ENCODE measurements around the gene DEFB113. TPM values are rescaled to one million over a fixed set of nuclear protein-coding genes. Genes with fewer than 3 reads are reported as not detected.

The DEFB113 gene
- total RNA-seq (ENCODE audit: low replicate concordance), result not detected in 2 replicates
- long read RNA-seq, result 0 reads

GRCh38 chr6:49969605-49970004, at the start of gene DEFB113:
Gene DEFB113 (minus strand): TSS chr6:49969625. CDS start chr6:49969625, 0 bp downstream.
- no peaks in the 10 kb centered on the region for H3K36me3 Mint-ChIP-seq
- H3K4me1 Mint-ChIP-seq (ENCODE audit: unreplicated experiment), result no peaks in the 10 kb centered on the region
- no peak within 1 kb of the TSS for H3K27ac Mint-ChIP-seq
- DNase-seq (ENCODE audit: extremely low spot score, unreplicated experiment), result no peak
- no peak within 1 kb of the TSS for H3K4me3 Mint-ChIP-seq
- TF ChIP-seq, protein P1, sequence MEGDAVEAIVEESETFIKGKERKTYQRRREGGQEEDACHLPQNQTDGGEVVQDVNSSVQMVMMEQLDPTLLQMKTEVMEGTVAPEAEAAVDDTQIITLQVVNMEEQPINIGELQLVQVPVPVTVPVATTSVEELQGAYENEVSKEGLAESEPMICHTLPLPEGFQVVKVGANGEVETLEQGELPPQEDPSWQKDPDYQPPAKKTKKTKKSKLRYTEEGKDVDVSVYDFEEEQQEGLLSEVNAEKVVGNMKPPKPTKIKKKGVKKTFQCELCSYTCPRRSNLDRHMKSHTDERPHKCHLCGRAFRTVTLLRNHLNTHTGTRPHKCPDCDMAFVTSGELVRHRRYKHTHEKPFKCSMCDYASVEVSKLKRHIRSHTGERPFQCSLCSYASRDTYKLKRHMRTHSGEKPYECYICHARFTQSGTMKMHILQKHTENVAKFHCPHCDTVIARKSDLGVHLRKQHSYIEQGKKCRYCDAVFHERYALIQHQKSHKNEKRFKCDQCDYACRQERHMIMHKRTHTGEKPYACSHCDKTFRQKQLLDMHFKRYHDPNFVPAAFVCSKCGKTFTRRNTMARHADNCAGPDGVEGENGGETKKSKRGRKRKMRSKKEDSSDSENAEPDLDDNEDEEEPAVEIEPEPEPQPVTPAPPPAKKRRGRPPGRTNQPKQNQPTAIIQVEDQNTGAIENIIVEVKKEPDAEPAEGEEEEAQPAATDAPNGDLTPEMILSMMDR (conservative IDR thresholded peaks at IDR 0.05), result no peak
- no peaks in the 10 kb centered on the region for H3K9me3 Mint-ChIP-seq
- H3K27me3 Mint-ChIP-seq, result no peaks in the 10 kb centered on the region

DNA sequence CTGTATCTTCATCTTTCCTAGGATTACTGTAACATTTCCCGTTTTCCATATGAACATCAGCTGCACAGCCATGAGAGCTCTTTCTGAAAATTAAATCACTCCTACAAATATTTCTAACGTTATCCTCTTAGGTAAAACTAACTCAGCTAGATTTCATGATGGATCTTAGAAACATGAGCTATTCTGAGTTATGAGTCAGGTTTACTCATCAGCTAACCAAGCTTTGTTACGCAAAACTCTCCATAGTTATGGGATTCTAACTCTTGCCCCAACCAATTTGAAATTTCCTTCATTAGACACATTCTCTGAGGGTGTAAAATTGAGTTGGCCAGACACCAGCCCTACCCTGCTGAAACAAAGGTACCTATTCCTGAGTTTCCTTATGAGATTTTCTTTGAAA, 38.4 kb upstream of the DEFB113 start:
- no peaks in the 10 kb centered on the region for H3K9me3 Mint-ChIP-seq
- no peak for DNase-seq (ENCODE audit: extremely low spot score, unreplicated experiment)

GRCh38 chr6:50003139-50003538, 33.7 kb upstream of the DEFB113 start:
- TF ChIP-seq, protein P1 (conservative IDR thresholded peaks at IDR 0.05), result no peak
- H3K27ac Mint-ChIP-seq, result no peak overlapping the region
- no peak overlapping the region for H3K4me3 Mint-ChIP-seq
- no peaks in the 10 kb centered on the region for H3K9me3 Mint-ChIP-seq
- DNase-seq (ENCODE audit: extremely low spot score, unreplicated experiment), result no peak
- H3K27me3 Mint-ChIP-seq, result no peaks in the 10 kb centered on the region
- H3K36me3 Mint-ChIP-seq, result no peaks in the 10 kb centered on the region
- no peaks in the 10 kb centered on the region for H3K4me1 Mint-ChIP-seq (ENCODE audit: unreplicated experiment)

More for the DNA sequence above, 38.4 kb upstream of the DEFB113 start:
- no peaks in the 10 kb centered on the region for H3K4me1 Mint-ChIP-seq (ENCODE audit: unreplicated experiment)
- H3K36me3 Mint-ChIP-seq, result no peaks in the 10 kb centered on the region
- no peaks in the 10 kb centered on the region for H3K27me3 Mint-ChIP-seq
- H3K27ac Mint-ChIP-seq, result no peak overlapping the region
- TF ChIP-seq, protein P1 (conservative IDR thresholded peaks at IDR 0.05), result no peak
- H3K4me3 Mint-ChIP-seq, result no peak overlapping the region

GRCh38 chr6:49995278-49995677, 25.9 kb upstream of the DEFB113 start:
- no peak for DNase-seq (ENCODE audit: extremely low spot score, unreplicated experiment)
- TF ChIP-seq, protein P1 (conservative IDR thresholded peaks at IDR 0.05), result no peak
- Mint-ChIP-seq H3K4me1 (ENCODE audit: unreplicated experiment) (no peaks in the 10 kb centered on the region), H3K9me3 (no peaks in the 10 kb centered on the region), H3K36me3 (no peaks in the 10 kb centered on the region), H3K27me3 (no peaks in the 10 kb centered on the region), H3K4me3 (no peak overlapping the region), H3K27ac (no peak overlapping the region)

DNA sequence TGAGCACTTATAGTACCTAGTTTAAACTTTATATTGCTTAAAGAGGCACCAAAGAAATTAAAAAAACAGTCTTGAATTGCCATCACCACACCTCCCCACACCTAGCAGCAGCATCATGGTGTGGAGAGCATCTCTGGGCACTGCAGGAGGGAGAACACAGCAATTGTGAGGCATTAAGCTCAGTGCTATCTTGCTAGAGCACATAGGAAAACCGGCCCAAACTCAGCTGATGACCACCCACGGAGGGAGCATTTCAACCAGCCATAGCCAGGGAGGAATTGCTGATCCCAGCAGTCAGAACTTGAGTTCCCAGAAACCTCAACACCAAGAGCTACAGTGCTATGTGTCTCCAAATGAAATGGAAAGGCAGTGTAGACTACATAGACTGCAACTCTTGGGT, 19.5 kb upstream of the DEFB113 start:
- TF ChIP-seq, protein P1 (conservative IDR thresholded peaks at IDR 0.05), result no peak
- no peaks in the 10 kb centered on the region for H3K36me3 Mint-ChIP-seq
- no peaks in the 10 kb centered on the region for H3K9me3 Mint-ChIP-seq
- no peaks in the 10 kb centered on the region for H3K27me3 Mint-ChIP-seq
- no peak overlapping the region for H3K4me3 Mint-ChIP-seq
- no peaks in the 10 kb centered on the region for H3K4me1 Mint-ChIP-seq (ENCODE audit: unreplicated experiment)
- no peak for DNase-seq (ENCODE audit: extremely low spot score, unreplicated experiment)
- H3K27ac Mint-ChIP-seq, result no peak overlapping the region

DNA sequence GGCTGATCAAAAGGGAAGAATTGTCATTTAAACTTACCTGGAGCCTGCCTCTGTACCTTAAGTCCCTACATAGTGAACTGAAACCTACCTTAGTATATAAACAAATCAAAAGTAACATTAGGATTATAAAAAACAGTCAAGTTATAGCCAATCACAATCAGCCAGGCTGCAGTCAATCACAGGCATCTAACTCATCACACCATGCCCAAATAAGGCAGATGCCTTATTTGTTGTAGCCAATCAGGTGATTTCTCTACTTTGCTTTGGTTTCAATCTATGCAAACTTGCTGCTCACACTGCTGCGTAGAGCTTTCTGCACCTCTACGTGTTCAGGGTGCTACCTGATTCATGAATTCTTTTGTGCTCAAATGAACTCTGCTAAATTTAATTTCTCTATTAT, 18.3 kb upstream of the DEFB113 start:
- no peaks in the 10 kb centered on the region for H3K36me3 Mint-ChIP-seq
- no peak overlapping the region for H3K27ac Mint-ChIP-seq
- H3K4me3 Mint-ChIP-seq, result no peak overlapping the region
- no peaks in the 10 kb centered on the region for H3K27me3 Mint-ChIP-seq
- TF ChIP-seq, protein P1 (conservative IDR thresholded peaks at IDR 0.05), result no peak
- no peaks in the 10 kb centered on the region for H3K4me1 Mint-ChIP-seq (ENCODE audit: unreplicated experiment)
- no peak for DNase-seq (ENCODE audit: extremely low spot score, unreplicated experiment)
- H3K9me3 Mint-ChIP-seq, result no peaks in the 10 kb centered on the region
